PC-3 (cell line): ENCODE measurements around the gene CHST5. TPM values are rescaled to one million over a fixed set of nuclear protein-coding genes. Genes with fewer than 3 reads are reported as not detected.

Source experiments
- ATAC-seq: fragments of 200-7000 bp; cut with Tn5 transposase; 2 replicates; pipeline ENCODE4 v1.9.1; 2020; ENCODE audit warnings: mild to moderate bottlenecking, moderate library complexity
- Bru-seq: library from RNA; stranded (reverse); fragments of 400-500 nt; gene quantifications from one replicate; lab custom pipeline; 2021; lab: Mats Ljungman, UMichigan
- BruChase-seq, 2 experiments: library from RNA; stranded (reverse); fragments of 400-500 nt; gene quantifications; one replicate each; lab custom pipeline; 2021; lab: Mats Ljungman, UMichigan
- BruUV-seq: library from RNA; stranded (reverse); fragments of 400-500 nt; replicated peaks from 2 replicates; lab custom pipeline; 2021; lab: Mats Ljungman, UMichigan
- CTCF ChIA-PET: fragments of 300-600 bp; sonication (Branson Sonifier 250); formaldehyde crosslinking; loops from one replicate; lab custom pipeline; 2022; ENCODE audit warnings: antibody characterized with exemption; lab: Charles Lee
- POLR2A ChIA-PET: fragments of 300-600 bp; sonication (Branson Sonifier 250); formaldehyde crosslinking; loops from one replicate; lab custom pipeline; 2022; ENCODE audit warnings: antibody characterized with exemption; ENCODE audit not compliant: unreplicated experiment; lab: Charles Lee
- DNase-seq: peaks from one replicate; pipeline ENCODE4 v3.0.0-alpha.2; 2015
- H2AFZ ChIP-seq: fragments of 300-600 bp; sonication (generic); 2 replicates; pipeline ENCODE4 v1.6.0; 2016; ENCODE audit warnings: antibody characterized with exemption, low read length
- H3F3A ChIP-seq: fragments of 300-600 bp; sonication (generic); one replicate; pipeline ENCODE4 v1.6.0; 2017; ENCODE audit warnings: antibody characterized with exemption, low read length, control low read depth, mild to moderate bottlenecking; ENCODE audit not compliant: unreplicated experiment
- H3K27ac ChIP-seq: fragments of 300-600 bp; sonication (generic); 2 replicates; pipeline ENCODE4 v1.5.1; 2016; ENCODE audit warnings: mild to moderate bottlenecking, low read length
- H3K27me3 ChIP-seq: fragments of 300-600 bp; sonication (generic); 2 replicates; pipeline ENCODE4 v1.6.1; 2016; ENCODE audit warnings: low read length, mixed read lengths
- H3K36me3 ChIP-seq: fragments of 300-600 bp; sonication (generic); 2 replicates; pipeline ENCODE4 v1.6.1; 2016; ENCODE audit warnings: low read depth, mixed run types, low read length, mixed read lengths
- H3K4me1 ChIP-seq: fragments of 300-600 bp; sonication (generic); 2 replicates; pipeline ENCODE4 v1.5.1; 2016; ENCODE audit warnings: low read length; ENCODE audit not compliant: insufficient read depth
- H3K4me2 ChIP-seq: fragments of 300-600 bp; sonication (generic); 2 replicates; pipeline ENCODE4 v1.6.0; 2016; ENCODE audit warnings: low read length
- H3K4me3 ChIP-seq: fragments of 300-600 bp; sonication (generic); 2 replicates; pipeline ENCODE4 v1.5.1; 2016; ENCODE audit warnings: mild to moderate bottlenecking, low read length, mixed read lengths
- H3K79me2 ChIP-seq: fragments of 300-600 bp; sonication (generic); 2 replicates; pipeline ENCODE4 v1.6.1; 2017; ENCODE audit warnings: low read length, mixed read lengths
- H3K9ac ChIP-seq: fragments of 300-600 bp; sonication (generic); 2 replicates; pipeline ENCODE4 v1.6.0; 2016; ENCODE audit warnings: mild to moderate bottlenecking, low read length
- H3K9me2 ChIP-seq: fragments of 300-600 bp; sonication (generic); replicated peaks from 2 replicates; pipeline ENCODE4 v1.6.1; 2016; ENCODE audit warnings: mixed run types, low read length, mixed read lengths
- H3K9me3 ChIP-seq: fragments of 300-600 bp; sonication (generic); 2 replicates; pipeline ENCODE4 v1.6.1; 2016; ENCODE audit warnings: low read length, mixed read lengths
- H4K20me1 ChIP-seq: fragments of 300-600 bp; sonication (generic); 2 replicates; pipeline ENCODE4 v1.6.1; 2016; ENCODE audit warnings: low read length, mixed read lengths
- EZH2 ChIP-seq: fragments of 300-600 bp; sonication (generic); IDR thresholded peaks from one replicate; pipeline ENCODE4 v1.6.1; 2017; ENCODE audit warnings: antibody characterized with exemption, mild to moderate bottlenecking, low read length; ENCODE audit not compliant: unreplicated experiment
- EZH2phosphoT487 ChIP-seq: fragments of 300-600 bp; sonication (generic); IDR thresholded peaks from 2 replicates; pipeline ENCODE4 v1.6.1; 2018; ENCODE audit warnings: mild to moderate bottlenecking, antibody characterized with exemption, low read length, borderline replicate concordance
- intact Hi-C: fragments of 100-400 bp; cut with micrococcal nuclease; formaldehyde crosslinking; loops from 2 replicates; pipeline ENCODE4 v1.9.0; 2023
- long read RNA-seq: library from polyadenylated mRNA; unstranded; transcript quantifications from one replicate; pipeline ENCODE4 v2.0.0, GENCODE V29; 2021; ENCODE audit not compliant: unreplicated experiment
- total RNA-seq: library from RNA; depleted of rRNA; stranded (reverse); fragments of >200 nt; gene quantifications from 2 replicates; pipeline ENCODE4 v1.2.3, GENCODE V29; 2014; rRNA removed
- TF ChIP-seq, protein P1 (sequence below): fragments of 300-600 bp; sonication (generic); conservative IDR thresholded peaks from 2 replicates; pipeline ENCODE4 v1.5.1; 2017; ENCODE audit warnings: antibody characterized with exemption, low read depth, mild to moderate bottlenecking, low read length

CHST5 gene
- total RNA-seq (0.29 TPM in 1 of 2 replicates, not detected in the other), Bru-seq, nascent RNA (percentile 32 among the genes with signal in this experiment), BruChase-seq, experiment 1, labeled RNA remaining after a 6-hour chase (percentile 39 among the genes with signal in this experiment), BruChase-seq, experiment 2, labeled RNA remaining after a 2-hour chase (percentile 47 among the genes with signal in this experiment)
- long read RNA-seq = 0 reads

DNA sequence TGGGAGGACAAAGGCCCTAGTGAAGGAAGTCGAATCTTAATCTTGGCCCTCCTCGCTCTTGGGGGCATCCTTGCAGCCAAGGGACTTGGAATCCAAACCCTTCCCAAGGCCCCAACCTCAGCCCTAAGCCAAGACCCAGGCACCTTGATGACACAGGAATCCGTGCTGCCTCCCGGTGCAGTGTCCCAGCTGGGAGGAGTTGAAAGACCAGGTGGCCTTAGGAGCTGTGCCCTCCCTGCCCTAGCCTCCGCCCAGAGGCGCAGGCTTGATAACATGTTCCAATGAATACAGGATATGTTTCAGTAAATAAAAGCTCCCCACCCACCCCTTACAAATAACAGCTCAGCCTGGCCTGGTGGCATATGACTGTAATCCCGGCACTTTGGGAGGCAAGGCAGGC lies at the start of gene CHST5:
CHST5 (minus strand) TSS at position 208 of the 400 bp plus-strand sequence. CDS start 5,724 bp downstream, outside the sequence.
- TF ChIP-seq EZH2 = no peak
- TF ChIP-seq EZH2phosphoT487 = no peak
- TF ChIP-seq, protein P1, sequence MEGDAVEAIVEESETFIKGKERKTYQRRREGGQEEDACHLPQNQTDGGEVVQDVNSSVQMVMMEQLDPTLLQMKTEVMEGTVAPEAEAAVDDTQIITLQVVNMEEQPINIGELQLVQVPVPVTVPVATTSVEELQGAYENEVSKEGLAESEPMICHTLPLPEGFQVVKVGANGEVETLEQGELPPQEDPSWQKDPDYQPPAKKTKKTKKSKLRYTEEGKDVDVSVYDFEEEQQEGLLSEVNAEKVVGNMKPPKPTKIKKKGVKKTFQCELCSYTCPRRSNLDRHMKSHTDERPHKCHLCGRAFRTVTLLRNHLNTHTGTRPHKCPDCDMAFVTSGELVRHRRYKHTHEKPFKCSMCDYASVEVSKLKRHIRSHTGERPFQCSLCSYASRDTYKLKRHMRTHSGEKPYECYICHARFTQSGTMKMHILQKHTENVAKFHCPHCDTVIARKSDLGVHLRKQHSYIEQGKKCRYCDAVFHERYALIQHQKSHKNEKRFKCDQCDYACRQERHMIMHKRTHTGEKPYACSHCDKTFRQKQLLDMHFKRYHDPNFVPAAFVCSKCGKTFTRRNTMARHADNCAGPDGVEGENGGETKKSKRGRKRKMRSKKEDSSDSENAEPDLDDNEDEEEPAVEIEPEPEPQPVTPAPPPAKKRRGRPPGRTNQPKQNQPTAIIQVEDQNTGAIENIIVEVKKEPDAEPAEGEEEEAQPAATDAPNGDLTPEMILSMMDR = no peak
- H3K36me3 ChIP-seq = no peaks in the 10 kb centered on the region
- H3K9ac ChIP-seq = no peak within 1 kb of the TSS
- ATAC-seq (no peak), DNase-seq (no peak)
- no peaks in the 10 kb centered on the region for H4K20me1 ChIP-seq
- no peaks in the 10 kb centered on the region for H3F3A ChIP-seq
- POLR2A ChIA-PET = no interaction called here
- no peaks in the 10 kb centered on the region for H3K27me3 ChIP-seq
- CTCF ChIA-PET = no interaction called here
- no peak within 1 kb of the TSS for H2AFZ ChIP-seq
- H3K79me2 ChIP-seq = no peaks in the 10 kb centered on the region
- no peaks in the 10 kb centered on the region for H3K4me1 ChIP-seq
- no peaks in the 10 kb centered on the region for H3K9me3 ChIP-seq
- intact Hi-C loops = no loop called here
- H3K27ac ChIP-seq = no peak within 1 kb of the TSS
- BruUV-seq = no TSS peak
- H3K4me3 ChIP-seq = no peak within 1 kb of the TSS
- no peaks in the 10 kb centered on the region for H3K9me2 ChIP-seq
- H3K4me2 ChIP-seq = no peak within 1 kb of the TSS

DNA sequence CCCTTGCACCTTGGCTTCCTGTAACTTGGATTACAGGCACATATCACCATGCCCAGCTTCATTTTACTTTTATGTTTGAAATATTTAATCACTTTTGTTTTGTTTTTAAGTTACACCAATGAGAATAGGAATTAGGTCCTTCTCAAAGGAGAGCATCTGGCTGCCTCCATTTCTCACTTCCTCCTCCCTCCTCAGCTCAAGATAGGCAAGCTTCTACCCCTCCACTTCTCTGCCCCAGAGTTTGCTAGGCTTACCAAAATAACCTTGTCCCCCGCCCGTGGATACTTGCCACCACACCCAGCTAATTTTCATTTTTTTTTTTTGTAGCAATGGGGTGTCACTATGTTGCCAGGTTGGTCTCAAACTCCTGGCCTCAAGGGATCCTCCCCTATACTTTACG lies 48.2 kb upstream of the CHST5 start:
- Histone ChIP-seq H3K4me2 (no peak overlapping the region), H3K27ac (no peak overlapping the region), H4K20me1 (no peaks in the 10 kb centered on the region), H3F3A (no peaks in the 10 kb centered on the region), H3K36me3 (no peaks in the 10 kb centered on the region), H3K9ac (no peak overlapping the region), H3K4me1 (no peaks in the 10 kb centered on the region), H3K9me3 (no peaks in the 10 kb centered on the region), H3K4me3 (no peak overlapping the region), H3K9me2 (no peaks in the 10 kb centered on the region), H3K79me2 (no peaks in the 10 kb centered on the region), H2AFZ (no peak overlapping the region), H3K27me3 (no peaks in the 10 kb centered on the region)
- DNase-seq (no peak), ATAC-seq (no peak)
- intact Hi-C loops = no loop called here
- TF ChIP-seq, protein P1 = no peak
- no peak for TF ChIP-seq EZH2
- TF ChIP-seq EZH2phosphoT487 = no peak
- POLR2A ChIA-PET = no interaction called here
- CTCF ChIA-PET = no interaction called here
- no TSS peak for BruUV-seq

DNA sequence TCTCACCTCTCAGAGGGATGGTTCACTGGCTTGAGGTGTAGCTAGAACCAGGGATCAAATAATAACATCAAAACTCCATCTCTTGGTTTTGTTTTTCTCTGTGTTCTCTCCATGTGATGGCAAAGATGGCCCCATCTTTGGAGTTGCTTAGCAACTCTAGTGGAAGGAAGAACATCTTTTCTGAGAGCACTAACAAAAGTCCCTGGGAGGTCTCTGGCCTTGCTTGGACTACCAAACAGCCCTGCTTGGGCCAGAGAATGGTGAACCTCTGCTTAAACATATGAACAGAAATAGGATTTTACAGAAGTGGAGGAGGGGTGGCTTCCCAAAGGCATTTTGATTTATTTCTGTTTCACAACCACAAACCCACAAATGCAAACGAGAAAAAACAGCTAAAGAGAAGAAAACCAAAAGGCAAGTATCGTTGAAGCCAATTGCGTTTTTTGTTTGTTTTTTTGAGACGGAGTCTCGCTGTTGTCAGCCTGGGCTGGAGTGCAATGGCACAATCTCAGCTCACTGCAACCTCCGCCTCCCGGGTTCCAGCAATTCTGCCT lies 43.5 kb upstream of the CHST5 start:
- Histone ChIP-seq H3K79me2 (no peaks in the 10 kb centered on the region), H4K20me1 (no peaks in the 10 kb centered on the region), H3K27ac (no peak overlapping the region), H3F3A (no peaks in the 10 kb centered on the region), H3K9me3 (no peaks in the 10 kb centered on the region), H3K9ac (no peak overlapping the region), H3K4me3 (no peak overlapping the region), H3K36me3 (peaks cover 7% of the 10 kb centered on the region; the same call in 1 of the 2 replicates), H2AFZ (no peak overlapping the region), H3K4me1 (no peaks in the 10 kb centered on the region), H3K4me2 (no peak overlapping the region), H3K9me2 (no peaks in the 10 kb centered on the region), H3K27me3 (no peaks in the 10 kb centered on the region)
- intact Hi-C loops = no loop called here
- no TSS peak for BruUV-seq
- no peak for ATAC-seq
- CTCF ChIA-PET = no interaction called here
- POLR2A ChIA-PET = no interaction called here
- no peak for DNase-seq
- no peak for TF ChIP-seq EZH2
- TF ChIP-seq, protein P1 = no peak
- TF ChIP-seq EZH2phosphoT487 = no peak
